Activated CD4-positive, alpha-beta T cell treated with anti-CD3 and anti-CD28 coated beads for 36 hours (primary cell): Measurements from ENCODE around the gene LHX4. TPM values are rescaled to one million over a fixed set of nuclear protein-coding genes. Genes with fewer than 3 reads are reported as not detected.

Experiments used
- ATAC-seq: fragments of 200-7000 bp; cut with Tn5 transposase; one replicate; pipeline ENCODE4 v1.10.0; 2021; ENCODE audit warnings: mild to moderate bottlenecking, moderate library complexity
- CTCF ChIA-PET: fragments of 350-600 bp; sonication (Branson Sonifier 250); formaldehyde crosslinking; loops from one replicate; lab custom pipeline; 2021; ENCODE audit warnings: antibody characterized with exemption; lab: Charles Lee
- POLR2A ChIA-PET: fragments of 350-600 bp; sonication (Branson Sonifier 250); formaldehyde crosslinking; loops from one replicate; lab custom pipeline; 2021; ENCODE audit warnings: antibody characterized with exemption, inconsistent platforms; lab: Charles Lee
- DNase-seq: peaks from one replicate; pipeline ENCODE4 v3.0.0-alpha.2; 2020
- H3K27ac Mint-ChIP-seq: one replicate; pipeline ENCODE4 v1.8.0; 2021; ENCODE audit warnings: mixed read lengths
- H3K27me3 Mint-ChIP-seq: one replicate; pipeline ENCODE4 v1.8.0; 2021; ENCODE audit warnings: mixed read lengths
- H3K36me3 Mint-ChIP-seq: one replicate; pipeline ENCODE4 v1.8.0; 2021; ENCODE audit warnings: low read depth, mixed read lengths
- H3K4me1 Mint-ChIP-seq: one replicate; pipeline ENCODE4 v1.8.0; 2021; ENCODE audit warnings: mixed read lengths
- H3K4me3 Mint-ChIP-seq: one replicate; pipeline ENCODE4 v1.8.0; 2021; ENCODE audit warnings: mild to moderate bottlenecking, moderate library complexity, mixed read lengths
- H3K9me3 Mint-ChIP-seq: one replicate; pipeline ENCODE4 v1.8.0; 2021; ENCODE audit warnings: low read depth, mixed read lengths
- intact Hi-C, 2 experiments: fragments of 100-400 bp; cut with DNase I in 1 of 2; cut with micrococcal nuclease in 1 of 2; formaldehyde crosslinking; loops; one replicate each; pipeline versions ENCODE4 v1.14.2 to v1.15.1; 2022 to 2024; cut with DNase I, micrococcal nuclease
- total RNA-seq, 2 experiments: library from RNA; stranded (reverse); gene quantifications; one replicate each; pipeline ENCODE4 v1.2.3, GENCODE V29; 2021

Gene LHX4
- total RNA-seq, 2 experiments from 2014 or later, result not detected

GRCh38 chr1:180270530-180271271 lies 40.6 kb downstream of the LHX4 start:
- no peaks in the 10 kb centered on the region for H3K27me3 Mint-ChIP-seq
- H3K9me3 Mint-ChIP-seq, result no peaks in the 10 kb centered on the region
- peaks cover 7% of the 10 kb centered on the region for H3K36me3 Mint-ChIP-seq
- intact Hi-C loops, result no loop called here
- H3K4me1 Mint-ChIP-seq, result no peaks in the 10 kb centered on the region
- ATAC-seq, result no peak
- POLR2A ChIA-PET, result no interaction called here
- no peak overlapping the region for H3K4me3 Mint-ChIP-seq
- no peak for DNase-seq
- no peak overlapping the region for H3K27ac Mint-ChIP-seq
- CTCF ChIA-PET, result interaction anchor here (0.6 to 1.6 kb wide), 5 partner anchors 18 to 218 kb away, joined by 3 to 7 read pairs (median 3); no protein-coding TSS in a partner anchor

- H3K4me1 Mint-ChIP-seq, result no peaks in the 10 kb centered on the region
- ATAC-seq (no peak), DNase-seq (no peak)
- no peak overlapping the region for H3K27ac Mint-ChIP-seq
- intact Hi-C loops, result no loop called here
- peaks cover 7% of the 10 kb centered on the region for H3K36me3 Mint-ChIP-seq
- H3K9me3 Mint-ChIP-seq, result no peaks in the 10 kb centered on the region
- ChIA-PET POLR2A (no interaction called here), CTCF (interaction anchor here (0.5 to 1.6 kb wide), 2 partner anchors 19 to 211 kb away, joined by 4 to 7 read pairs; no protein-coding TSS in a partner anchor)
- H3K27me3 Mint-ChIP-seq, result no peaks in the 10 kb centered on the region
- no peak overlapping the region for H3K4me3 Mint-ChIP-seq
Measured at GRCh38 chr1:180271272-180272255, 41.5 kb downstream of the LHX4 start.

GRCh38 chr1:180272395-180272794 lies 42.3 kb downstream of the LHX4 start:
- Mint-ChIP-seq H3K27ac (no peak overlapping the region), H3K9me3 (no peaks in the 10 kb centered on the region), H3K27me3 (no peaks in the 10 kb centered on the region), H3K36me3 (peaks cover 7% of the 10 kb centered on the region), H3K4me3 (no peak overlapping the region), H3K4me1 (no peaks in the 10 kb centered on the region)
- ChIA-PET POLR2A (no interaction called here), CTCF (interaction anchor here (1.0 to 1.5 kb wide), 2 partner anchors 205 to 210 kb away, joined by 3 read pairs; no protein-coding TSS in a partner anchor)
- intact Hi-C loops, result no loop called here
- DNase-seq (no peak), ATAC-seq (no peak)

GRCh38 chr1:180273066-180273465 lies 43.0 kb downstream of the LHX4 start:
- POLR2A ChIA-PET, result no interaction called here
- ATAC-seq, result no peak
- CTCF ChIA-PET, result interaction anchor here (1.0 to 1.8 kb wide), 3 partner anchors 10 to 209 kb away, joined by 3 to 8 read pairs (median 3); no protein-coding TSS in a partner anchor

GRCh38 chr1:180274221-180274620 lies 44.2 kb downstream of the LHX4 start:
- H3K4me1 Mint-ChIP-seq, result no peaks in the 10 kb centered on the region
- intact Hi-C loops, result no loop called here
- DNase-seq, result no peak
- no peak overlapping the region for H3K4me3 Mint-ChIP-seq
- H3K36me3 Mint-ChIP-seq, result peaks cover 13% of the 10 kb centered on the region
- H3K27ac Mint-ChIP-seq, result no peak overlapping the region
- H3K9me3 Mint-ChIP-seq, result no peaks in the 10 kb centered on the region
- ChIA-PET POLR2A (no interaction called here), CTCF (interaction anchor here (1.8 kb wide), 1 partner anchor 9 kb away, joined by 8 read pairs; no protein-coding TSS in a partner anchor)
- no peaks in the 10 kb centered on the region for H3K27me3 Mint-ChIP-seq
- no peak for ATAC-seq

More at GRCh38 chr1:180273066-180273465, 43.0 kb downstream of the LHX4 start:
- Mint-ChIP-seq H3K27me3 (no peaks in the 10 kb centered on the region), H3K36me3 (peaks cover 7% of the 10 kb centered on the region), H3K4me3 (no peak overlapping the region), H3K27ac (no peak overlapping the region), H3K4me1 (no peaks in the 10 kb centered on the region), H3K9me3 (no peaks in the 10 kb centered on the region)
- DNase-seq, result no peak
- intact Hi-C loops, result no loop called here

GRCh38 chr1:180275726-180276125 lies 45.7 kb downstream of the LHX4 start:
- H3K4me1 Mint-ChIP-seq, result no peaks in the 10 kb centered on the region
- H3K27me3 Mint-ChIP-seq, result no peaks in the 10 kb centered on the region
- POLR2A ChIA-PET, result interaction anchor here (0.7 kb wide), 1 partner anchor 138 kb away, joined by 4 read pairs; no protein-coding TSS in a partner anchor
- no peak overlapping the region for H3K27ac Mint-ChIP-seq
- no peaks in the 10 kb centered on the region for H3K9me3 Mint-ChIP-seq
- CTCF ChIA-PET, result interaction anchor here (0.7 kb wide), 1 partner anchor 322 kb away, joined by 3 read pairs; no protein-coding TSS in a partner anchor
- ATAC-seq (no peak), DNase-seq (no peak)
- intact Hi-C loops, result no loop called here
- H3K4me3 Mint-ChIP-seq, result no peak overlapping the region
- H3K36me3 Mint-ChIP-seq, result peaks cover 19% of the 10 kb centered on the region

GRCh38 chr1:180277476-180278193 lies 47.6 kb downstream of the LHX4 start:
- ChIA-PET CTCF (interaction anchor here (0.7 to 0.8 kb wide), 3 partner anchors 24 to 175 kb away, joined by 3 to 4 read pairs (median 3); no protein-coding TSS in a partner anchor), POLR2A (no interaction called here)
- H3K9me3 Mint-ChIP-seq, result no peaks in the 10 kb centered on the region
- H3K27ac Mint-ChIP-seq, result no peak overlapping the region
- H3K4me3 Mint-ChIP-seq, result no peak overlapping the region
- H3K27me3 Mint-ChIP-seq, result no peaks in the 10 kb centered on the region
- ATAC-seq (no peak), DNase-seq (no peak)
- peaks cover 23% of the 10 kb centered on the region for H3K36me3 Mint-ChIP-seq
- intact Hi-C loops, result no loop called here
- no peaks in the 10 kb centered on the region for H3K4me1 Mint-ChIP-seq

- H3K4me3 Mint-ChIP-seq, result no peak overlapping the region
Measured at GRCh38 chr1:180278194-180278515, 48.1 kb downstream of the LHX4 start.

GRCh38 chr1:180278596-180279395 lies 48.7 kb downstream of the LHX4 start:
- H3K9me3 Mint-ChIP-seq, result no peaks in the 10 kb centered on the region
- CTCF ChIA-PET, result interaction anchor here (0.6 kb wide), 1 partner anchor 192 kb away, joined by 4 read pairs; no protein-coding TSS in a partner anchor
- no peak overlapping the region for H3K27ac Mint-ChIP-seq
- no peaks in the 10 kb centered on the region for H3K4me1 Mint-ChIP-seq
- POLR2A ChIA-PET, result no interaction called here
- intact Hi-C loops, result no loop called here
- ATAC-seq, result no peak
- DNase-seq, result no peak
- no peaks in the 10 kb centered on the region for H3K27me3 Mint-ChIP-seq
- peaks cover 24% of the 10 kb centered on the region for H3K36me3 Mint-ChIP-seq
- H3K4me3 Mint-ChIP-seq, result no peak overlapping the region

More at GRCh38 chr1:180278194-180278515, 48.1 kb downstream of the LHX4 start:
- Mint-ChIP-seq H3K36me3 (peaks cover 23% of the 10 kb centered on the region), H3K27ac (no peak overlapping the region), H3K27me3 (no peaks in the 10 kb centered on the region), H3K4me1 (no peaks in the 10 kb centered on the region), H3K9me3 (no peaks in the 10 kb centered on the region)
- DNase-seq (no peak), ATAC-seq (no peak)
- CTCF ChIA-PET, result interaction anchor here (0.8 kb wide), 1 partner anchor 25 kb away, joined by 4 read pairs; no protein-coding TSS in a partner anchor
- intact Hi-C loops, result no loop called here
- POLR2A ChIA-PET, result no interaction called here

GRCh38 chr1:180279651-180280050 lies 49.6 kb downstream of the LHX4 start:
- Mint-ChIP-seq H3K4me3 (no peak overlapping the region), H3K27me3 (no peaks in the 10 kb centered on the region), H3K9me3 (no peaks in the 10 kb centered on the region), H3K4me1 (no peaks in the 10 kb centered on the region), H3K36me3 (peaks cover 25% of the 10 kb centered on the region), H3K27ac (no peak overlapping the region)
- no peak for ATAC-seq
- ChIA-PET CTCF (interaction anchor here (0.8 to 1.0 kb wide), 2 partner anchors 27 to 137 kb away, joined by 3 to 6 read pairs; no protein-coding TSS in a partner anchor), POLR2A (no interaction called here)
- intact Hi-C loops, result no loop called here
- DNase-seq, result no peak
